ENCODE data around the gene SLC19A3. TPM values are rescaled to one million over a fixed set of nuclear protein-coding genes. Genes with fewer than 3 reads are reported as not detected.
"Not testable (repeated sequence)": the region's sequence is repeated elsewhere in the genome, so short reads cannot be mapped to it uniquely, and the experiment has no call there.

SLC19A3 gene
- total RNA-seq (2014; rRNA removed; shearing (Covaris generic); ENCODE audit: low replicate concordance), result 1.2 and 1.6 TPM in 2 replicates

DNA sequence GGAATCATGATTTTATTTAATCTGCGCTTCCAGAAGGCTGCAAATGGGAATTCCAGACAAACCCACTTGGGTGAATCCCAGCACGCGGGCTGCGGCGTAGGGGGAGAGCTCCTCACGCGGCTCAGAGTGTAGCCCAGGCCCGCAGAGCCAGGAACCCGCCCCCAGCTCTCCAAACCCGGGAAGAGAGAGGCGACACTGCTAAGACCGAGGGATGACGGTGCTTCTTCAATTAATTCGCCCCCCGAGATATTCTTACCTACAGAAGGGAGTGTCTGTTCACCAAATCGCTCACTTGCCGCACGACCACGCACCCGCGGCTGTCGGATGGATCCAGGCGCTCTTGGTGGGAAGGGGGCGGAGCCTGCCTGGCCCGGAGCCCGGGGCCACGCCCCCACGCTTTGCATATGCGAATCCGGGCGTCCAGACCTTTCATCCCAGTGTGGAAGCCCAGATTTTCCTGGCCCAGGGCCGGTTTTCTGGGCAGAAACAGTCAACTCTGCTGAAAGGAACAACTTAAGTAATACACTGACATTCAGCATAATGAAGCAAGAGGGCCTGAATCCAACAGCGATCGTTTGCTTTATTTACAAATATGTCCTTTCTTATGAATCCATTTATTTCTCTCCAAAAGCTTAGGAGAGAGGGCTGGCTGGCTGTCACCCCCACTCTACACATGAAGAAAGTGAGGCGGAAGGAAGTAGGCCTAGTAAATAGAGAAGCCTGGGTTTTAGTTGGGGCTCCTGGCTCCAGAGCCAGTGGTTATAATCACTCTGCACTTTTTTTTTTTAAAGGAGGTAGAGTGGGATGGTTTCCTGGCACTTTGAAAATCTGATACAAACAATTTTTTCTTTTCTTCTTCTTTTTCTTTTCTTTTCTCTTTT, at the start of gene SLC19A3:
TSS of gene SLC19A3 (minus strand) at position 342 of the 881 bp plus-strand sequence. CDS start 15,710 bp downstream, outside the sequence.
- Histone ChIP-seq H3K4me3 (peak within 1 kb of the TSS; percentile 43), H3K27me3 (no peaks in the 10 kb centered on the region), H3K36me3 (no peaks in the 10 kb centered on the region), H3K9me3 (no peaks in the 10 kb centered on the region)
- peak; percentile 92 for DNase-seq

DNA sequence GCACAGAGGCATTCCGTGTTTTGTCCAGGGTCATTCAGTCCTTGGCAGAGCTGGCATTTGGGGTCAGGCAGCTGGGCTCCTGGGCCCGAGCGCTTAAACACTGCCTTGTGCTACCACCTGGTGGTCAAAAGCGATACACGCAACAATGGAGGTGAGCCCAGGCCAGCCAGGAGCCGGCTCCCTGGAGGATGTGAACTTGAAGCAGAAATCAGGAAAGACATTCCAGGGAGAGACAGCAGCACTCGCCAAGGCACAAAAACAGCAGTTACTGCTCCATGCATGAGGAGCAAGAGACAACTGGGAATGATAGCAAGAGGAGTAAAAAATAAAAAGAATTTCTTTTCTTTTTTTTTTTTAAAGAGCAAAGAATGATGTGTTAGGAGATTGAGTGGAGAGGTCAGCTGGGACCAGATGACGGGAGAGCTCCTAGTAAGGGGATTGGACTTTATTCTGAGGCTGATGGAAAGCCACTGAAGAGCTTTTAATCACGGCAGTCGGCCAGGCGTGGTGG, 48.6 kb upstream of the SLC19A3 start:
- Histone ChIP-seq H3K9me3 (no peaks in the 10 kb centered on the region), H3K36me3 (no peaks in the 10 kb centered on the region), H3K4me3 (no peak overlapping the region), H3K27me3 (no peaks in the 10 kb centered on the region)
- DNase-seq, result peak; percentile 71

DNA sequence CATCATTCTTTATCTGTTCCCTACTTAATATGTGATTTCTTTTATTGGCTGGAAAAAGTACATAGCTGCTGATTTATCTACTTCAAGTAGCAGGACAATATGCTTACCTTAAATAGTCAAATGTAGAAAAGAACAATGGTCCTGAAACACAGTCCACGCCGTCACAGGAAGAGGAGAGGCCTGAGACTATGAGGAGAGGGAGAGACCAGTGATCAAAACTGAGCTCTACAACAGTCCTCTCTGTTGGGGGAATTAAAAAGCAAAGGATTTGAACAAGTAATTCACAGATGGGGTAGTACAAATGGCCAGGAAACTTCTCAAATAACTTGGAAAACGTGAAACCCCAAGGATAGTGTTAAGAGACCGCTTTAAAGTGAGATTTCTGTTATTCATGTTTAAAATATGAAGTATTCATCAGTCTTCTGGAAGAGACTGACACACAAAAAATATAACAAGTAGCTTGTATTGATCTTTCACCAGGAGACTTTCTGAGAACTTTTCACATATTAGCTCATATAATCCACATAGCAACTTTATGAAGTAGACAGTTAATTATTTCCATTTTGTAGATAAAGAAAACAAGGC, 48.1 kb upstream of the SLC19A3 start:
- H3K36me3 ChIP-seq, result no peaks in the 10 kb centered on the region
- no peaks in the 10 kb centered on the region for H3K9me3 ChIP-seq
- DNase-seq, result no peak
- H3K27me3 ChIP-seq, result no peaks in the 10 kb centered on the region
- H3K4me3 ChIP-seq, result no peak overlapping the region

DNA sequence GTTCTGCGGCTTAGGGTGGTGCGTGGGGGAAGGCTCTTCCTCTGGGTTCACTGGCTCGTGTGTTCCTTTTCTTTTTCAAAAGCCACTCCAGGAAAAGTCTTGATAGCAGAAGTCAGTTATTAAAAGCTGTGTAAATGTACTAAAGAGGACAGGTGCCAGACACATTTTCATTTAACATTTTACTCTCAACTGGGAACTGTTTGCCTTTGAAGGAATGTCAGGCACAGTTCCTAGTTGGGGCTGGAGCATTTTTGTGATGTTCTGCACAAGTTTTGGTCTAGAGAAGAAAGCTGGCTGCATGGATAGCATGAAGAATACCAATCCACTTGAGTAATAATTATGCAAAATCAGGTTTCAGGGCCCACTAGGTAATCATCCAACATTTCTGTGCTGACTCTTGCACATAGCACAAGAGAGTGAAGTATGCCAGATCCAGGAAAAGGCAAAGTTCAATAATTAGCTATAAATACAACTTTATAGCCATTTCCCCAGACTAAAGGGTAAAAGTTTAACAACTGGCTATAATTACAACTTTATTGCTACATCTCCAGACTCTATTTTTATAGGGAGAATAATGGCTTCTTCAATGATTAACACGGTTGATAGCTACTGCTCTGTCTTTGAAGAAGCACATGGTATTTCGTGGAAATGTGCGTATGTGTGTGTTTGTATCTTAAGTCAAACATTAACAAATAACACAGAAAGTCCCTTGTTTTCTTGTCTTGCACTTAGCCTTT, 44.1 kb upstream of the SLC19A3 start:
- no peaks in the 10 kb centered on the region for H3K9me3 ChIP-seq
- no peaks in the 10 kb centered on the region for H3K27me3 ChIP-seq
- H3K36me3 ChIP-seq, result no peaks in the 10 kb centered on the region
- no peak overlapping the region for H3K4me3 ChIP-seq
- no peak for DNase-seq

DNA sequence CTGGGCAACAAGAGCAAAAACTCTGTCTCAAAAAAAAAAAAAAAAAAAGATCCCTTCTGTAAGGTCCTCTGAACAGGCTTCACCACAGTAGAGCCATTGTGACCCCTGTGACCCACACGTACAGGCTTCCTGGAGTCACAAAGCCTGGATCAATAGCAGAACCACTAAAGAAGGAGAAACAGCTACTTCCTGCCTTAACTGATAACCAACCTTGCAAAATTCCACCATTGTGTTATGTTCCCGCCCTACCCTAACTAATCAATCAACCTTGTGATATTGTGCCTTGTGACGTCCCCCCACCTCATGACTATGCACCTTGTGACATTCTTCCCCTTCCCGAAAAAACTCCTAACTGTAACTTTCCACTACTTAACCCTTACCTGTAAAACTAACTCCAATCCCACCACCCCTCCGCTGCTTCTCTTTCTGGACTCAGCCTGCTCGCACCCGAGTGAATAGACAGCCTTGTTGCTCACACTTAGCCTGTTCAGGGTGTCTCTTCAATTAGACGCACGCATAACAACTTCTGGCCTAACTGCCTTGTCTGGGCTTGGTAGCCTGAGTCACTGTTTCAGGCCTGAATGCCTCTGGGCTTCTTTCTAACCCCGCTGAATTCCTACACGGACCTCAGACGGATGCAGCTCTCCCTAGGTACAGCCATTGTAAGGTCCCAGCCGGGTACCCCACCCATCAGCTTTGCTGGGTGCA, 41.7 kb upstream of the SLC19A3 start:
- H3K27me3 ChIP-seq, result no peaks in the 10 kb centered on the region
- DNase-seq, result no peak
- H3K4me3 ChIP-seq, result no peak overlapping the region
- H3K36me3 ChIP-seq, result no peaks in the 10 kb centered on the region
- no peaks in the 10 kb centered on the region for H3K9me3 ChIP-seq

DNA sequence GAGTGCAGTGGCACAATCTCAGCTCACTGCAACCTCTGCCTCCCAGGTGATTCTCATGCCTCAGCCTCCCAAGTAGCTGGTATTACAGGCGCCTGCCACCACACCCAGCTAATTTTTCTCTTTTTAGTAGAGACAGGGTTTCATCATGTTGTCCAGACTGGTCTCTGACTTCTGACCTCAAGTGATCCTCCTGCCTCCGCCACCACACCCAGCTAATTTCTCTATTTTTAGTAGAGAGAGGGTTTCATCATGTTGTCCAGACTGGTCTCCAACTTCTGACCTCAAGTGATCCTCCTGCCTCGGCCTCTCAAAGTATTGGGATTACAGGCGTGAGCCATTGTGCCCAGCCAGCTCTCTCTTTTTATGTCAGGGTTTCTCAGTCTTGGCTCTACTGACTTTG, 38.4 kb upstream of the SLC19A3 start:
- not testable (repeated sequence) for H3K4me3 ChIP-seq, H3K36me3 ChIP-seq, DNase-seq, H3K27me3 ChIP-seq, H3K9me3 ChIP-seq

DNA sequence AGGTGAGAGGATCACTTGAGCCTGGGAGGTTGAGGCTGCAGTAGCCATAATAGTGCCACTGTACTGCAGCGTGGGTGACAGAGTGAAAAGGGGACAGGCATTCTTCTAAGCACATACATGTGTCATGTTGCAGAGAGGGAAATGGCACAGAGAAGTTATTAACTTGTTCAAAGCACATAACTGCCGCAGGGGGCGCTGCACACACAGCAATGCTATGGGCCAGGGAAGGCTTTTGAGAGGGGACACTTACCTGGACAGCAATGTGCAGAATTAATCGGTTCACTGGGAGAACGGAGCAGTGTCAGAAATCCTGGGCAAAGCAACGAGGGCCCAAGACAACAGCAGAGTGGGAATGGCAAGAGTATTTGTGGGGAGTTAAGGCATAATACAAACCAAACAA, 30.3 kb upstream of the SLC19A3 start:
- no peak for DNase-seq
- no peaks in the 10 kb centered on the region for H3K27me3 ChIP-seq
- no peaks in the 10 kb centered on the region for H3K9me3 ChIP-seq
- no peaks in the 10 kb centered on the region for H3K36me3 ChIP-seq
- H3K4me3 ChIP-seq, result no peak overlapping the region

DNA sequence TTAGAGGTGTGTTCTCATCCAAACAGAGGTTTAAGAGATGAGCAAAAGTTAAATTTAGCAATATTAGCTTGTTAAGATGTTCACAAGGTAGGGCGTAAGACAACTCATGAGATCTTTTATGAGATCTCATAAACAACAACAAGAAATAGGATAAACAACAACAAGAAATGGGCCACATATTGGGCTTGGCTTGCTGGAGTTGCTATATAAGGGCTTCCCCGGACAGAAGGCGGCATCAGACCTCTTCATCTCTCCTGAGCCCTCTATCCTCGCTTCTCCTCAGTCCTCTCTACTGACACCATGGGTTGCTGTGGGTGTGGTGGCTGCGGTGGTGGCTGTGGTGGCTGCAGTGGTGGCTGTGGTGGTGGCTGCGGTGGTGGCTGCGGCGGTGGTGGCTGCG, 27.8 kb upstream of the SLC19A3 start, which contains the start of gene SCYGR8:
TSS of gene SCYGR8 (plus strand) at position 301 of the 400 bp plus-strand sequence. CDS start at position 301, 0 bp downstream.
- DNase-seq, result no peak
- Histone ChIP-seq H3K4me3 (no peak within 1 kb of the TSS), H3K36me3 (no peaks in the 10 kb centered on the region), H3K27me3 (no peaks in the 10 kb centered on the region), H3K9me3 (no peaks in the 10 kb centered on the region)

DNA sequence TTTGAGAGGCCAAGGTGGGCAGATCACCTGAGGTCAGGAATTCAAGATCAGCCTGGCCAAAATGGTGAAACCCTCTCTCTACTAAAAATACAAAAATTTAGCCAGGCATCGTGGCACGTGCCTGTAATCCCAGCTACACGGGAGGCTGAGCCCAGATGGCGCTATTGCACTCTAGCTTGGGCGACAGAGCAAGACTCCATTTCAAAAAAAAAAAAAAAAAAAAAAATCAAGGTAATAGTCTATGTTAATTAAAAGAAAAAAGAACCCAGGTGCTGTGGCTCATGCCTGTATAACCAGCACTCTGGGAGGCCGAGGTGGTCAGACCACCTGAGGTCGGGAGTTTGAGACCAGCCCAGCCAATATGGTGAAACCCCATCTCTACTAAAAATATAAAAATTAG, 22.9 kb upstream of the SLC19A3 start:
- H3K9me3 ChIP-seq, H3K4me3 ChIP-seq, H3K36me3 ChIP-seq, H3K27me3 ChIP-seq: not testable (repeated sequence)
- DNase-seq, result peak; percentile 15

DNA sequence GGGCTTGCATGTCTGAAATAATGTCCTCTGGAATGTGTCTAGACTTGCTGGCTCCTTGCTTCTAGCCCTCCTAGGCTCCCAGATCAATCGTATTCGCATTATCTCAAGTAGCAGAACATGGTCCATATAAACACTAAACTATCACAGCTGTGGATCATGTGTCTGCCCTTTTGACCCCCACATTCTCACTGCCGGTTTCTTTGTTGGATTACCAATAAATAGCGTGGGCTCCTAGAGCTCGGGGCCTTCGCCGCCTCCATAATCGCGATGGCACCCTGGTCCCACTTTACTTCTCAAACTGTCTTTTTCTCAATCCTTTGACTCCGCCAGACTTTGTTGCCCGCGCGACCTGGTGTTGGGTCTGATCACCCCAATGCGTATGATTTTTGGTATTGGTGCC, 21.5 kb upstream of the SLC19A3 start:
- Histone ChIP-seq H3K27me3 (no peaks in the 10 kb centered on the region), H3K4me3 (no peak overlapping the region), H3K36me3 (no peaks in the 10 kb centered on the region), H3K9me3 (no peaks in the 10 kb centered on the region)
- DNase-seq, result no peak

DNA sequence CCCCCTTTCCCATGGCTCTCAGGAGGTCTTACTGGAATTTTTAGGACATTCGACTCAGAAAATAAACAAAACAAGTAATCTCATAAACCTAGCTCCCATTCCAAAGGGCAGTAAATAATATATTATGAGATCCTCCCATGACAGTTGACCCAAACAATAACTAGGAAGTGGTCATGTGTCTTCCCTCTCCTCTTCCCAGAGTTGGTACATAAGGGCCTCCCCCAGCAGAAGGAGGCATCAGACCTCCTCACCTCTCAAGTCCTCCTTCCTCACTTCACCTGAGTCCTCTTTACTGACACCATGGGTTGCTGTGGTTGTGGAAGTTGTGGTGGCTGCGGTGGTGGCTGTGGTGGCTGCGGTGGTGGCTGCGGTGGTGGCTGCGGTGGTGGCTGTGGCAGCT, 10.2 kb upstream of the SLC19A3 start, which contains the start of gene SCYGR7:
TSS of gene SCYGR7 (plus strand) at position 301 of the 400 bp plus-strand sequence. CDS start at position 301, 0 bp downstream.
- Histone ChIP-seq H3K4me3 (no peak within 1 kb of the TSS), H3K9me3 (no peaks in the 10 kb centered on the region), H3K27me3 (peaks cover 3% of the 10 kb centered on the region; the same call in 1 of the 2 replicates), H3K36me3 (no peaks in the 10 kb centered on the region)
- no peak for DNase-seq

DNA sequence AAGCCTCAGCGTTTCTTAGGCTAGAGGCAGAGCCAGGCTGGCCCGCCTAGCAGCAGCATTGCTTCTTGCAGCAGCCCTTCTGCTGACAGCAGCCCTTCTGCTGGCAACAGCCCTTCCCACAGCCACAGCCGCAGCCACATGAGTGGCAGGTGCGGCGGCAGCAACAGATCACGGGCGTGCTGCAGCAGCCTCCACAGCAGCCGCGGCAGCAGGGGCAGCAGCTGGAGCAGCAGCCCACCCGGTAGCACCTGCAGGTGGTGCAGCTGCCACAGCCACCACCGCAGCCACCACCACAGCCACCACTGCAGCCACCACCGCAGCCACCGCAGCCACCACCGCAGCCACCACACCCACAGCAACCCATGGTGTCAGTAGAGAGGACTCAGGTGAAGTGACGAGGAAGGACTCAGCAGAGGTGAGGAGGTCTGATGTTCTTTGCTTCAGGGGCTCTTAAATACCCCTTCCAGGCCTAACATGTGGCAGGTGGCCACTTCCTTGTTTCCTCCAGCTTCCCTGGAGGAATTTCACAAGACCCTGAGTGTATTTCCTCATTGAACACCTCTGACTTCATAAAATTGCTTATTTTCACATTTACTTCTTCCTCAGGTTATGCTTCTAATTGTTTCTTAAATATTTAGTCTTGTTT, 6.7 kb upstream of the SLC19A3 start, which contains the start of gene SCYGR6:
TSS of gene SCYGR6 (minus strand) at position 364 of the 646 bp plus-strand sequence. CDS start at position 364, 0 bp downstream.
- H3K27me3 ChIP-seq, result no peaks in the 10 kb centered on the region; the same call in 1 of the 2 replicates
- no peak for DNase-seq
- H3K4me3 ChIP-seq, result no peak within 1 kb of the TSS
- H3K36me3 ChIP-seq, result no peaks in the 10 kb centered on the region
- H3K9me3 ChIP-seq, result no peaks in the 10 kb centered on the region

DNA sequence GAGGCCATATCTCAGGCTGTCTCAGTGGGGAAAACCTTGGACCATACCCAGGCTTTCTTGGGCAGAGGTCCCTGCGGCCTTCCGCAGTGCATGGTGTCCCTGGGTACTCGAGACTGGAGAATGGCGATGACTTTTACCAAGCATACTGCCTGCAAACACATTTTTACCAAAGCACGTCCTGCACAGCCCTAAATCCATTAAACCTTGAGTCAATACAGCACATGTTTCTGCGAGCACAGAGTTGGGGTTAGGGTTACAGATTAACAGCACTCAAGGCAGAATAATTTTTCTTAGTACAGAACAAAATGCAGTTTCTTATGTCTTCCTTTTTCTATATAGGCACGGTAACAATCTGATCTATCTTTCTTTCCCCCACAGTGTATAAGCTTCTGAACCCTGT, 5.0 kb upstream of the SLC19A3 start:
- DNase-seq, H3K9me3 ChIP-seq, H3K36me3 ChIP-seq, H3K27me3 ChIP-seq, H3K4me3 ChIP-seq: not testable (repeated sequence)

DNA sequence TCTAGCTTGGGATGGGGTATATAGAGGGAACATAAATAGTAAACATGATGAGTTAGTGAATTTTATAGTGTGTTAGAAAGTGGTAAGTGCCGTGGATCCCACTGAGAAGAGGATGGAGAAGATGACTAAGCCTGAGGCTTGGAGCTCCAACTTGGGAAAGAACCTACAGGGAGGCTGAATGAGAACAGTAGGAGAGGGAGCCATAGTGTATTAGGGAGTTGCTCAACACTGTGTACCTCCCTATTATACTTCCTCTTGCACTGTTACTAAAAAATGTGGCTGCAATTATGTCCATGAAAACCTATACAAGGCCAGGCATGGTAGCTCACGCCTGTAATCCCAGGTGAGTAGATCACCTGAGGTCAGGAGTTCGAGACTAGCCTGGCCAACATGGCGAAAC, 2.9 kb upstream of the SLC19A3 start:
- H3K36me3 ChIP-seq, result no peaks in the 10 kb centered on the region
- no peaks in the 10 kb centered on the region; the same call in 1 of the 2 replicates for H3K27me3 ChIP-seq
- DNase-seq, result no peak
- no peaks in the 10 kb centered on the region for H3K9me3 ChIP-seq
- no peak overlapping the region for H3K4me3 ChIP-seq

DNA sequence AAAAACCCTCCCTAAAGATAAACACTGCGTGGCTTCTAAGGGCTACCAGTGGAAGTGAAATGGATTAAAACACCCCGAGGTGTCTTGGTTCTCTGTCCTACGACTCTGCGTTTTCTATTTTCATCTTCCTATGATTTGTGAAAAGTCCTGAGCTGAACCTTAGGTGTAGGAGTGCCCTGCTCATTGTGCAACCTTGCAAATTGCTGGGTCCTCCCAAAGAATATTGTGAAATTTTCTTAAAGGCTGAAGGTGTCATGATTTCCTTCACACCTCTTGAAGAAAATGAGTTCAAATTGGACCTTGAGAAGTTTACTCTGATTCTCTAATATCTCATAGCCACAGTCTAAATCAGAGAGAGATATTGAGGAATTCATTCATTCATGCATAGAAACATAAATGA, 1.8 kb upstream of the SLC19A3 start:
- no peaks in the 10 kb centered on the region for H3K9me3 ChIP-seq
- no peaks in the 10 kb centered on the region; the same call in 1 of the 2 replicates for H3K27me3 ChIP-seq
- H3K36me3 ChIP-seq, result no peaks in the 10 kb centered on the region
- no peak overlapping the region for H3K4me3 ChIP-seq
- no peak for DNase-seq

DNA sequence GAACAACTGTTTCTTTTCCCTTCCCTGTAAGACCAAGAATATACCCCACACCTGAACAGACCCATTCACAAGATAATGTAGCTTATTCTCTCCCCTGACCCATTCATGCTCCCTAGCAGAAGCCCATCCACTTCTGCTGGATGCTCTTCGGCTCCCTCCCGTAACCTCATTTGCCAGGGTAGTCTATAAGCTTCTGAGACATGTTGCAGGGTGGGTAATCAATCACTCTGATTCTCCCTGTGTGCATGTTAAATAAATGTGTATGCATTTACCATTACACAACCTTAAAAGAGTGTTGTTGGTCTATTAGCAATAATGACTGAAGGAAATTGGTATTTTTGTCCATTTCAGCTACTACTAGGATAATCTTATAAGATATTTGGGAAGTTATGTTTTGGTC, 1.3 kb downstream of the SLC19A3 start:
- DNase-seq, result no peak
- Histone ChIP-seq H3K4me3 (no peak overlapping the region), H3K36me3 (no peaks in the 10 kb centered on the region), H3K9me3 (no peaks in the 10 kb centered on the region), H3K27me3 (no peaks in the 10 kb centered on the region)

Measured in MG63 (cell line).